ENCODE data around the gene SLC35B4. TPM values are rescaled to one million over a fixed set of nuclear protein-coding genes. Genes with fewer than 3 reads are reported as not detected.
A peak's percentile ranks its signal among the peaks of the same experiment; 100 is the strongest.

Gene SLC35B4
- total RNA-seq, 1 experiment from 2014 or later, result 20.0 TPM

- intact Hi-C loops (cut with micrococcal nuclease; ENCODE audit: unreplicated experiment), result no loop called here
- no peaks in the 10 kb centered on the region for H3K9me3 ChIP-seq (ENCODE audit: low read depth, low read length, poor library complexity, severe bottlenecking)
- peaks cover 54% of the 10 kb centered on the region for H3K27me3 ChIP-seq (replicated peaks; ENCODE audit: insufficient read depth, low read depth, low read length, poor library complexity)
- H3K4me1 ChIP-seq (ENCODE audit: insufficient read depth, low read length, poor library complexity, severe bottlenecking), result no peaks in the 10 kb centered on the region
- BruUV-seq (replicated peaks), result no TSS peak
- no peak overlapping the region for H3K27ac ChIP-seq (ENCODE audit: low read depth, low read length, poor library complexity, severe bottlenecking)
- no peak for TF ChIP-seq EZH2 (IDR thresholded peaks at IDR 0.05; ENCODE audit: borderline replicate concordance, low read depth, low read length, poor library complexity, severe bottlenecking)
- no peak for TF ChIP-seq CTCF (conservative IDR thresholded peaks at IDR 0.05; ENCODE audit: low read depth, low read length)
- POLR2A ChIA-PET (ENCODE audit: low non-redundant PET), result no interaction called here
- H3K4me3 ChIP-seq (ENCODE audit: low read depth, low read length, poor library complexity, severe bottlenecking), result no peak overlapping the region
- CTCF ChIA-PET, result no interaction called here
- no peak for DNase-seq (ENCODE audit: low spot score)
- no peaks in the 10 kb centered on the region for H3K36me3 ChIP-seq (ENCODE audit: insufficient read depth, low read length, poor library complexity, severe bottlenecking)
Observed at GRCh38 chr7:134276951-134277350, 39.8 kb downstream of the SLC35B4 start.

- ChIA-PET CTCF (no interaction called here), POLR2A (ENCODE audit: low non-redundant PET) (no interaction called here)
- BruUV-seq (replicated peaks), result no TSS peak
- DNase-seq (ENCODE audit: low spot score), result no peak
- H3K4me3 ChIP-seq (ENCODE audit: low read depth, low read length, poor library complexity, severe bottlenecking), result no peak overlapping the region
- H3K9me3 ChIP-seq (ENCODE audit: low read depth, low read length, poor library complexity, severe bottlenecking), result no peaks in the 10 kb centered on the region
- no peaks in the 10 kb centered on the region for H3K36me3 ChIP-seq (ENCODE audit: insufficient read depth, low read length, poor library complexity, severe bottlenecking)
- no peaks in the 10 kb centered on the region for H3K4me1 ChIP-seq (ENCODE audit: insufficient read depth, low read length, poor library complexity, severe bottlenecking)
- intact Hi-C loops (cut with micrococcal nuclease; ENCODE audit: unreplicated experiment), result no loop called here
- TF ChIP-seq CTCF (conservative IDR thresholded peaks at IDR 0.05; ENCODE audit: low read depth, low read length), result no peak
- TF ChIP-seq EZH2 (IDR thresholded peaks at IDR 0.05; ENCODE audit: borderline replicate concordance, low read depth, low read length, poor library complexity, severe bottlenecking), result no peak
- H3K27ac ChIP-seq (ENCODE audit: low read depth, low read length, poor library complexity, severe bottlenecking), result no peak overlapping the region
- H3K27me3 ChIP-seq (replicated peaks; ENCODE audit: insufficient read depth, low read depth, low read length, poor library complexity), result peaks cover 17% of the 10 kb centered on the region
Observed at GRCh38 chr7:134262322-134262721, 54.4 kb downstream of the SLC35B4 start.

GRCh38 chr7:134255814-134256213, 60.9 kb downstream of the SLC35B4 start:
- H3K27me3 ChIP-seq (replicated peaks; ENCODE audit: insufficient read depth, low read depth, low read length, poor library complexity), result no peaks in the 10 kb centered on the region
- BruUV-seq (replicated peaks), result no TSS peak
- TF ChIP-seq EZH2 (IDR thresholded peaks at IDR 0.05; ENCODE audit: borderline replicate concordance, low read depth, low read length, poor library complexity, severe bottlenecking), result no peak
- TF ChIP-seq CTCF (conservative IDR thresholded peaks at IDR 0.05; ENCODE audit: low read depth, low read length), result no peak
- H3K4me1 ChIP-seq (ENCODE audit: insufficient read depth, low read length, poor library complexity, severe bottlenecking), result no peaks in the 10 kb centered on the region
- intact Hi-C loops (cut with micrococcal nuclease; ENCODE audit: unreplicated experiment), result no loop called here
- no peak overlapping the region for H3K4me3 ChIP-seq (ENCODE audit: low read depth, low read length, poor library complexity, severe bottlenecking)
- POLR2A ChIA-PET (ENCODE audit: low non-redundant PET), result no interaction called here
- H3K27ac ChIP-seq (ENCODE audit: low read depth, low read length, poor library complexity, severe bottlenecking), result no peak overlapping the region
- no peaks in the 10 kb centered on the region for H3K36me3 ChIP-seq (ENCODE audit: insufficient read depth, low read length, poor library complexity, severe bottlenecking)
- CTCF ChIA-PET, result no interaction called here
- DNase-seq (ENCODE audit: low spot score), result peak; percentile 5
- no peaks in the 10 kb centered on the region for H3K9me3 ChIP-seq (ENCODE audit: low read depth, low read length, poor library complexity, severe bottlenecking)

All from A673 (cell line).